GM12874 (cell line): ENCODE measurements around the gene KCP.

Source experiments
- CTCF ChIP-seq: IDR thresholded peaks from 2 replicates; pipeline ENCODE4 v1.5.1; 2011; ENCODE audit warnings: low read depth, mild to moderate bottlenecking, control low read depth, low read length, moderate library complexity; ENCODE audit not compliant: insufficient read depth

KCP gene

GRCh38 chr7:128835231-128835751 is 75.2 kb downstream of the KCP start:
- no peak for TF ChIP-seq CTCF

- no peak for TF ChIP-seq CTCF
Observed at GRCh38 chr7:128833946-128834325, 76.6 kb downstream of the KCP start.

GRCh38 chr7:128833148-128833945 is 77.2 kb downstream of the KCP start:
- TF ChIP-seq CTCF, result no peak

- TF ChIP-seq CTCF, result no peak
Observed at GRCh38 chr7:128832880-128833147, 77.7 kb downstream of the KCP start.

- TF ChIP-seq CTCF, result no peak
Observed at GRCh38 chr7:128831994-128832879, 78.3 kb downstream of the KCP start.

- no peak for TF ChIP-seq CTCF
Observed at GRCh38 chr7:128831178-128831993, 79.1 kb downstream of the KCP start.
